IMR-90 (cell line): ENCODE measurements around the gene GALNT9. TPM values are rescaled to one million over a fixed set of nuclear protein-coding genes. Genes with fewer than 3 reads are reported as not detected.

Experiments
- ATAC-seq: fragments of 200-7000 bp; cut with Tn5 transposase; 2 replicates; pipeline ENCODE4 v1.9.1; 2020; ENCODE audit warnings: low read depth, mild to moderate bottlenecking, moderate library complexity
- BruUV-seq: library from RNA; stranded (reverse); fragments of 400-500 nt; replicated peaks from 2 replicates; lab custom pipeline; 2021; lab: Mats Ljungman, UMichigan
- CTCF ChIA-PET: fragments of 300-600 bp; formaldehyde crosslinking; extraction: SDS; loops from one replicate; lab custom pipeline; 2021; ENCODE audit warnings: antibody characterized with exemption; lab: Yijun Ruan, JAX
- POLR2A ChIA-PET: fragments of 300-600 bp; sonication (Branson Sonifier 250); formaldehyde crosslinking; loops from one replicate; lab custom pipeline; 2022; ENCODE audit warnings: antibody characterized with exemption; ENCODE audit not compliant: unreplicated experiment; lab: Charles Lee
- DNase-seq: peaks from one replicate; pipeline ENCODE4 v3.0.0; 2013
- H2AFZ ChIP-seq: replicated peaks from 2 replicates; pipeline ENCODE3; 2013; ENCODE audit warnings: low read length, mild to moderate bottlenecking; ENCODE audit not compliant: poor library complexity
- H2AK5ac ChIP-seq: 2 replicates; pipeline ENCODE4 v1.6.1; 2013; ENCODE audit warnings: low read depth, low read length, inconsistent platforms
- H2AK9ac ChIP-seq: replicated peaks from 2 replicates; pipeline ENCODE3; 2013; ENCODE audit warnings: mild to moderate bottlenecking, low read depth, low read length, moderate library complexity; ENCODE audit not compliant: poor library complexity
- H2BK120ac ChIP-seq: 2 replicates; pipeline ENCODE4 v1.6.1; 2013; ENCODE audit warnings: low read depth, low read length, inconsistent platforms
- H2BK15ac ChIP-seq: 3 replicates; pipeline ENCODE4 v1.6.1; 2013; ENCODE audit warnings: low read depth, low read length, inconsistent platforms
- H2BK20ac ChIP-seq: 2 replicates; pipeline ENCODE4 v1.6.1; 2013; ENCODE audit warnings: low read depth, mild to moderate bottlenecking, inconsistent platforms, low read length, moderate library complexity
- H2BK5ac ChIP-seq: 2 replicates; pipeline ENCODE4 v1.6.1; 2013; ENCODE audit warnings: mild to moderate bottlenecking, low read depth, low read length, inconsistent platforms; ENCODE audit not compliant: poor library complexity, severe bottlenecking
- H3K14ac ChIP-seq: replicated peaks from 2 replicates; pipeline ENCODE4 v1.6.1; 2013; ENCODE audit warnings: low read depth, low read length, inconsistent platforms
- H3K18ac ChIP-seq: 2 replicates; pipeline ENCODE4 v1.6.1; 2013; ENCODE audit warnings: low read depth, low read length, control low read depth
- H3K23ac ChIP-seq: 2 replicates; pipeline ENCODE4 v1.6.1; 2013; ENCODE audit warnings: low read depth, low read length, inconsistent platforms
- H3K27ac ChIP-seq: 2 replicates; pipeline ENCODE4 v1.5.1; 2013; ENCODE audit warnings: mild to moderate bottlenecking, control low read depth, low read length; ENCODE audit not compliant: insufficient read depth
- H3K27me3 ChIP-seq: 2 replicates; pipeline ENCODE4 v1.6.1; 2013; ENCODE audit warnings: low read length; ENCODE audit not compliant: control insufficient read depth, insufficient read depth
- H3K36me3 ChIP-seq: 2 replicates; pipeline ENCODE4 v1.6.1; 2013; ENCODE audit warnings: low read length, mixed read lengths; ENCODE audit not compliant: control insufficient read depth, insufficient read depth
- H3K4ac ChIP-seq: 2 replicates; pipeline ENCODE4 v1.6.1; 2013; ENCODE audit warnings: low read depth, low read length, inconsistent platforms
- H3K4me1 ChIP-seq: 2 replicates; pipeline ENCODE4 v1.6.1; 2013; ENCODE audit warnings: low read length, mixed read lengths; ENCODE audit not compliant: control insufficient read depth, insufficient read depth
- H3K4me2 ChIP-seq: 2 replicates; pipeline ENCODE4 v1.6.1; 2013; ENCODE audit warnings: low read depth, mild to moderate bottlenecking, control low read depth, low read length, moderate library complexity
- H3K4me3 ChIP-seq: 2 replicates; pipeline ENCODE4 v1.5.1; 2013; ENCODE audit warnings: low read depth, mild to moderate bottlenecking, control low read depth, low read length, moderate library complexity; ENCODE audit not compliant: insufficient read depth
- H3K56ac ChIP-seq: 2 replicates; pipeline ENCODE4 v1.6.1; 2013; ENCODE audit warnings: low read length, inconsistent platforms; ENCODE audit not compliant: insufficient read depth; ENCODE audit errors: extremely low read depth
- H3K79me1 ChIP-seq, 2 experiments: 2 replicates each; pipeline ENCODE4 v1.6.1; 2013; ENCODE audit warnings: low read length in 2 of 2, inconsistent platforms in 1 of 2, low read depth in 1 of 2
- H3K9ac ChIP-seq: 2 replicates; pipeline ENCODE4 v1.6.1; 2013; ENCODE audit warnings: low read depth, low read length, control low read depth
- H3K9me1 ChIP-seq: 2 replicates; pipeline ENCODE4 v1.6.1; 2013; ENCODE audit warnings: low read length, inconsistent platforms; ENCODE audit not compliant: insufficient read depth
- H3K9me3 ChIP-seq: 2 replicates; pipeline ENCODE4 v1.6.1; 2013; ENCODE audit warnings: low read length; ENCODE audit not compliant: control insufficient read depth, insufficient read depth
- H4K20me1 ChIP-seq: 2 replicates; pipeline ENCODE4 v1.6.1; 2013; ENCODE audit warnings: low read length, inconsistent platforms; ENCODE audit not compliant: insufficient read depth
- H4K5ac ChIP-seq: 2 replicates; pipeline ENCODE4 v1.6.1; 2013; ENCODE audit warnings: mild to moderate bottlenecking, low read depth, low read length, control low read depth
- H4K8ac ChIP-seq, 2 experiments: 2 replicates each; pipeline ENCODE4 v1.6.1; 2013; ENCODE audit warnings: low read depth in 2 of 2, low read length in 2 of 2, control low read depth in 1 of 2, inconsistent platforms in 1 of 2
- H4K91ac ChIP-seq: 2 replicates; pipeline ENCODE4 v1.6.1; 2013; ENCODE audit warnings: low read depth, low read length, inconsistent platforms; ENCODE audit not compliant: insufficient read depth
- BHLHE40 ChIP-seq: fragments of 150-350 bp; IDR thresholded peaks from 2 replicates; pipeline ENCODE4 v1.6.1; 2016; ENCODE audit warnings: mild to moderate bottlenecking, low read depth, low read length
- CEBPB ChIP-seq: IDR thresholded peaks from 2 replicates; pipeline ENCODE4 v1.6.1; 2012; ENCODE audit warnings: low read depth, low read length, improper control_type of control experiment
- CHD1 ChIP-seq: IDR thresholded peaks from 2 replicates; pipeline ENCODE4 v1.6.1; 2012; ENCODE audit warnings: low read depth, low read length, improper control_type of control experiment
- CTCF ChIP-seq: conservative IDR thresholded peaks from 2 replicates; pipeline ENCODE4 v1.5.1; 2012; ENCODE audit warnings: mild to moderate bottlenecking, low read depth, low read length, improper control_type of control experiment
- FOS ChIP-seq: fragments of 150-350 bp; IDR thresholded peaks from 2 replicates; pipeline ENCODE4 v1.6.1; 2016; ENCODE audit warnings: low read depth, low read length
- MAZ ChIP-seq: IDR thresholded peaks from 2 replicates; pipeline ENCODE4 v1.6.1; 2012; ENCODE audit warnings: low read depth, mild to moderate bottlenecking, low read length, improper control_type of control experiment, moderate library complexity, borderline replicate concordance
- MXI1 ChIP-seq: IDR thresholded peaks from 2 replicates; pipeline ENCODE4 v1.6.1; 2012; ENCODE audit warnings: low read depth, mild to moderate bottlenecking, low read length, moderate library complexity, borderline replicate concordance
- NFE2L2 ChIP-seq: fragments of 150-350 bp; IDR thresholded peaks from 2 replicates; pipeline ENCODE4 v1.6.1; 2016; ENCODE audit warnings: low read depth, mild to moderate bottlenecking, low read length
- RAD21 ChIP-seq: IDR thresholded peaks from 2 replicates; pipeline ENCODE4 v1.6.1; 2012; ENCODE audit warnings: low read length, improper control_type of control experiment
- SMC3 ChIP-seq: fragments of 150-350 bp; IDR thresholded peaks from 2 replicates; pipeline ENCODE4 v1.6.1; 2016; ENCODE audit warnings: low read depth, mild to moderate bottlenecking, antibody characterized with exemption, low read length, moderate library complexity
- USF2 ChIP-seq: fragments of 150-350 bp; IDR thresholded peaks from 2 replicates; pipeline ENCODE4 v1.6.1; 2017; ENCODE audit warnings: mild to moderate bottlenecking, antibody characterized with exemption, low read length, low read depth
- WGBS, 2 experiments: methylation state at CpG; one replicate each; pipeline versions ENCODE4 v1.1.5 to v1.1.7; 2013; ENCODE audit warnings: missing lambda C conversion rate in 2 of 2; ENCODE audit not compliant: insufficient read length in 1 of 2; ENCODE audit errors: extremely low coverage in 2 of 2; 5-methylcytosine and 5-hydroxymethylcytosine counted together
- dilution Hi-C: fragments of 300-500 bp; cut with HindIII; formaldehyde crosslinking; loops from one replicate; pipeline ENCODE4 v1.14.3; 2018; ENCODE audit warnings: low sequenced_read_pairs; ENCODE audit not compliant: unreplicated experiment
- in situ Hi-C: fragments of 300-500 bp; cut with MboI; formaldehyde crosslinking; loops from 3 replicates; pipeline ENCODE4 v1.14.3; 2019; ENCODE audit warnings: low sequenced_read_pairs, inconsistent platforms, mixed read lengths
- intact Hi-C: fragments of 100-400 bp; cut with micrococcal nuclease; formaldehyde crosslinking; loops from 2 replicates; pipeline ENCODE4 v1.10.0; 2022
- polyA plus RNA-seq, 3 experiments: library from polyadenylated mRNA; depleted of rRNA; stranded (reverse); fragments of >200 nt; gene quantifications; 2 replicates each; pipeline ENCODE4 v1.2.3, GENCODE V29; 2012; ENCODE audit warnings: low replicate concordance in 1 of 3
- total RNA-seq: library from RNA; depleted of rRNA; stranded (reverse); fragments of >200 nt; gene quantifications from 2 replicates; pipeline ENCODE4 v1.2.3, GENCODE V29; 2012

GALNT9 gene
- total and polyA plus RNA-seq, 2 of the 4 experiments (the other 2 are of a cell fraction): under 0.01 to 0.12 TPM

- no peaks in the 10 kb centered on the region for H3K9me1 ChIP-seq
- ATAC-seq: no peak
- H4K20me1 ChIP-seq: no peaks in the 10 kb centered on the region
- no peak overlapping the region for H3K56ac ChIP-seq
- no peaks in the 10 kb centered on the region for H3K4me1 ChIP-seq
- no peak overlapping the region for H2BK20ac ChIP-seq
- no peak overlapping the region for H2BK15ac ChIP-seq
- H3K23ac ChIP-seq: no peak overlapping the region
- H4K91ac ChIP-seq: no peak overlapping the region
- H3K27me3 ChIP-seq: peaks cover 30% of the 10 kb centered on the region
- no peak overlapping the region for H2AFZ ChIP-seq
- H2AK5ac ChIP-seq: no peak overlapping the region
- TF ChIP-seq SMC3 (no peak), CTCF (no peak), MAZ (no peak), MXI1 (no peak), CEBPB (no peak), RAD21 (no peak), NFE2L2 (no peak), BHLHE40 (no peak), USF2 (no peak), CHD1 (no peak), FOS (no peak)
- H2BK5ac ChIP-seq: no peak overlapping the region
- BruUV-seq: no TSS peak
- DNase-seq: no peak
- 37% methylated on average over 3 of the region's 14 CpGs; no CpG with 5 or more reads in 1 of the 2 experiments for WGBS, 2 experiments
- H3K9ac ChIP-seq: no peak overlapping the region
- no peak overlapping the region for H3K4me3 ChIP-seq
- no peak overlapping the region for H4K5ac ChIP-seq
- no peaks in the 10 kb centered on the region for H3K36me3 ChIP-seq
- no peak overlapping the region for H2BK120ac ChIP-seq
- no peak overlapping the region for H3K14ac ChIP-seq
- H2AK9ac ChIP-seq: no peak overlapping the region
- no peak overlapping the region for H3K4me2 ChIP-seq
- ChIA-PET POLR2A (no interaction called here), CTCF (no interaction called here)
- no peak overlapping the region for H3K4ac ChIP-seq
- in situ Hi-C loops (no loop called here), intact Hi-C loops (no loop called here), dilution Hi-C loops (no loop called here)
- peaks cover 6% of the 10 kb centered on the region; the same call in 1 of the 2 replicates for H3K9me3 ChIP-seq
- H3K79me1 ChIP-seq: no peaks in the 10 kb centered on the region
- no peak overlapping the region for H4K8ac ChIP-seq
- H3K18ac ChIP-seq: no peak overlapping the region
- no peak overlapping the region for H3K27ac ChIP-seq
Observed at GRCh38 chr12:132206046-132206434, 123.3 kb downstream of the GALNT9 start.
